HG03196 (cell line): ENCODE results near the gene FAM9B.

Source experiments
- ATAC-seq: cut with Tn5 transposase; IDR thresholded peaks from one replicate; pipeline ENCODE4 v1.9.1; 2021; ENCODE audit not compliant: unreplicated experiment

FAM9B gene

GRCh38 chrX:8981723-8982122, 52.2 kb downstream of the FAM9B start:
- ATAC-seq, result no peak

- no peak for ATAC-seq
Observed at GRCh38 chrX:8980756-8981155, 53.2 kb downstream of the FAM9B start.
